ENCODE data around the gene PITPNC1.
A peak's percentile ranks its signal among the peaks of the same experiment; 100 is the strongest.
"Not testable (repeated sequence)": the region's sequence is repeated elsewhere in the genome, so short reads cannot be mapped to it uniquely, and the experiment has no call there.

Gene PITPNC1

GRCh38 chr17:67372751-67373150 is 4.3 kb upstream of the PITPNC1 start:
- DNase-seq = no peak

GRCh38 chr17:67374329-67375053 is 2.6 kb upstream of the PITPNC1 start:
- peak; percentile 54 to 84 (median 75) for DNase-seq

GRCh38 chr17:67375054-67375427 is 2.0 kb upstream of the PITPNC1 start:
- DNase-seq = no peak

GRCh38 chr17:67375716-67376115 is 1.4 kb upstream of the PITPNC1 start:
- no peak for DNase-seq

- DNase-seq = no peak
These were observed 705 bp upstream of the PITPNC1 start for GRCh38 chr17:67376415-67376736.

- peak; percentile 26 to 88 (median 72) for DNase-seq
These were observed 690 bp downstream of the PITPNC1 start for GRCh38 chr17:67377488-67378453.

- peak; percentile 70 to 76 (median 73) for DNase-seq
These were observed 1.6 kb downstream of the PITPNC1 start for GRCh38 chr17:67378454-67379250.

GRCh38 chr17:67379251-67379630 is 2.2 kb downstream of the PITPNC1 start:
- DNase-seq = no peak

- peak in 1 of 3 experiments; percentile 4 for DNase-seq
These were observed 4.8 kb downstream of the PITPNC1 start for GRCh38 chr17:67381929-67382257.

- no peak for DNase-seq
These were observed 8.3 kb downstream of the PITPNC1 start for GRCh38 chr17:67385122-67385988.

- DNase-seq = peak; percentile 29 to 68 (median 30)
These were observed 10.0 kb downstream of the PITPNC1 start for GRCh38 chr17:67386965-67387551.

- DNase-seq = not testable (repeated sequence)
These were observed 11.5 kb downstream of the PITPNC1 start for GRCh38 chr17:67388536-67388935.

GRCh38 chr17:67388986-67389385 is 11.9 kb downstream of the PITPNC1 start:
- no peak for DNase-seq

- DNase-seq = no peak
These were observed 13.0 kb downstream of the PITPNC1 start for GRCh38 chr17:67390006-67390645.

- peak in 2 of 3 experiments; percentile 13 to 25 for DNase-seq
These were observed 13.7 kb downstream of the PITPNC1 start for GRCh38 chr17:67390646-67391361.

GRCh38 chr17:67392111-67392510 is 15.0 kb downstream of the PITPNC1 start:
- DNase-seq = no peak

GRCh38 chr17:67393809-67394397 is 16.8 kb downstream of the PITPNC1 start:
- DNase-seq = no peak

- DNase-seq = no peak
These were observed 22.6 kb downstream of the PITPNC1 start for GRCh38 chr17:67399676-67400075.

GRCh38 chr17:67400193-67400592 is 23.1 kb downstream of the PITPNC1 start:
- DNase-seq = peak in 1 of 3 experiments; percentile 5

GRCh38 chr17:67401106-67401505 is 24.0 kb downstream of the PITPNC1 start:
- no peak for DNase-seq

Data from NCI-H1417 (cell line).